SU-DHL-6 (cell line): ENCODE measurements around the gene SORCS2.

Experiments
- H2AFZ ChIP-seq: fragments of 200-600 bp; sonication (generic); 2 replicates; pipeline ENCODE4 v1.6.1; 2014; ENCODE audit warnings: low read depth, mild to moderate bottlenecking, moderate library complexity, mixed read lengths, antibody characterized with exemption, low read length; ENCODE audit not compliant: severe bottlenecking
- H3F3A ChIP-seq: fragments of 200-600 bp; shearing (Covaris generic); 2 replicates; pipeline ENCODE4 v1.6.0; 2016; ENCODE audit warnings: antibody characterized with exemption, mild to moderate bottlenecking; ENCODE audit not compliant: insufficient read depth
- H3K27ac ChIP-seq: fragments of 200-600 bp; sonication (generic); 2 replicates; pipeline ENCODE4 v1.5.1; 2016; ENCODE audit warnings: low read depth, mild to moderate bottlenecking, low read length, moderate library complexity, mixed read lengths
- H3K27me3 ChIP-seq: fragments of 200-600 bp; sonication (generic), shearing (Covaris generic); 2 replicates; pipeline ENCODE4 v1.6.0; 2014; ENCODE audit warnings: mild to moderate bottlenecking, low read length
- H3K36me3 ChIP-seq: fragments of 200-600 bp; sonication (generic); 2 replicates; pipeline ENCODE4 v1.6.1; 2014; ENCODE audit warnings: mild to moderate bottlenecking, low read length, mixed read lengths
- H3K4me2 ChIP-seq: fragments of 300-600, 200-600 bp; shearing (Covaris generic), sonication (generic); 2 replicates; pipeline ENCODE4 v1.6.0; 2014; ENCODE audit warnings: low read length, low read depth, mild to moderate bottlenecking; ENCODE audit not compliant: poor library complexity, severe bottlenecking
- H3K4me3 ChIP-seq: fragments of 200-600 bp; sonication (generic); 2 replicates; pipeline ENCODE4 v1.5.1; 2014; ENCODE audit warnings: antibody characterized with exemption, low read length, mild to moderate bottlenecking, mixed read lengths; ENCODE audit not compliant: insufficient read depth, poor library complexity, severe bottlenecking
- H3K79me2 ChIP-seq: fragments of 200-600 bp; sonication (generic); 2 replicates; pipeline ENCODE4 v1.6.1; 2014; ENCODE audit warnings: mild to moderate bottlenecking, low read length, moderate library complexity; ENCODE audit not compliant: insufficient read depth
- H3K9ac ChIP-seq: fragments of 200-600 bp; sonication (generic); 2 replicates; pipeline ENCODE4 v1.7.0; 2014; ENCODE audit warnings: mild to moderate bottlenecking, low read length
- H3K9me2 ChIP-seq: fragments of 200-600 bp; sonication (generic); replicated peaks from 2 replicates; pipeline ENCODE4 v1.6.1; 2014; ENCODE audit warnings: low read length; ENCODE audit not compliant: insufficient read depth
- H3K9me3 ChIP-seq: fragments of 200-600 bp; sonication (generic); 2 replicates; pipeline ENCODE4 v1.6.1; 2014; ENCODE audit warnings: low read length, mixed read lengths; ENCODE audit not compliant: insufficient read depth
- H4K20me1 ChIP-seq: fragments of 200-600 bp; sonication (generic); 2 replicates; pipeline ENCODE4 v1.6.1; 2014; ENCODE audit warnings: low read depth, mild to moderate bottlenecking, antibody characterized with exemption, low read length, moderate library complexity, mixed read lengths
- CTCF ChIP-seq: fragments of 200-600 bp; sonication (generic); IDR thresholded peaks from one replicate; pipeline ENCODE4 v1.5.1; 2017; ENCODE audit warnings: antibody characterized with exemption, mild to moderate bottlenecking, low read length, moderate library complexity; ENCODE audit not compliant: insufficient read depth, poor library complexity, severe bottlenecking
- EZH2phosphoT487 ChIP-seq: fragments of 200-600 bp; sonication (generic), shearing (Covaris generic); conservative IDR thresholded peaks from 2 replicates; pipeline ENCODE4 v1.6.1; 2018; ENCODE audit warnings: mild to moderate bottlenecking, antibody characterized with exemption, low read length, moderate library complexity, mixed read lengths

The SORCS2 gene

GRCh38 chr4:7359400-7360062 is 167.2 kb downstream of the SORCS2 start:
- Histone ChIP-seq H4K20me1 (no peaks in the 10 kb centered on the region), H2AFZ (no peak overlapping the region), H3K4me3 (no peak overlapping the region), H3K9ac (no peak overlapping the region), H3K36me3 (no peaks in the 10 kb centered on the region), H3K79me2 (no peaks in the 10 kb centered on the region), H3K9me2 (no peaks in the 10 kb centered on the region), H3K4me2 (no peak overlapping the region), H3K9me3 (no peaks in the 10 kb centered on the region), H3K27ac (no peak overlapping the region), H3F3A (no peaks in the 10 kb centered on the region), H3K27me3 (no peaks in the 10 kb centered on the region)
- TF ChIP-seq CTCF (no peak), EZH2phosphoT487 (no peak)

DNA sequence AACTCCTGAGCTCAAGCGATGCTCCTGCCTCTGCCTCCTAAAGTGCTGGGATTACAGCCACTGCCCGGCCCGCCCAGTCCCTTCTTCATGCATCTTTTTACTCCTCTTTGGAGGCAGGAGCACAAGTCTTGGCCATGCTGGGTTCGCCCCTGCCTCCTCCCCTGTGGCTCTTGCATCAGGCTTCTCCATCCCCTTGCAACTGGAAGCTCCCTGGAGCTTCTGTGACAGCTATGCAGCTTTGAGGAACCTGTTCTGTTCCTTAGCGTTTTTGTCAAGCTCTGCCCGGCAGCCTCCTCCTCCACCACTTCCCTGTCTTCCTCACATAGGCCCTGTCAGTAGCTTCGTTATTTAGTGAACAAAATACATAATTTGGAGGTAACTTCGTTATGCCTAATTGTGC is 168.5 kb downstream of the SORCS2 start:
- Histone ChIP-seq H4K20me1 (no peaks in the 10 kb centered on the region), H3K27me3 (no peaks in the 10 kb centered on the region), H3K4me3 (no peak overlapping the region), H3K79me2 (no peaks in the 10 kb centered on the region), H3K4me2 (no peak overlapping the region), H3F3A (no peaks in the 10 kb centered on the region), H3K9ac (no peak overlapping the region), H3K36me3 (no peaks in the 10 kb centered on the region), H3K9me2 (no peaks in the 10 kb centered on the region), H2AFZ (no peak overlapping the region), H3K27ac (no peak overlapping the region), H3K9me3 (no peaks in the 10 kb centered on the region)
- TF ChIP-seq EZH2phosphoT487 (no peak), CTCF (no peak)

- Histone ChIP-seq H3K9me3 (no peaks in the 10 kb centered on the region), H2AFZ (no peak overlapping the region), H3K4me3 (no peak overlapping the region), H3F3A (no peaks in the 10 kb centered on the region), H3K9me2 (no peaks in the 10 kb centered on the region), H3K79me2 (no peaks in the 10 kb centered on the region), H3K4me2 (no peak overlapping the region), H3K27me3 (no peaks in the 10 kb centered on the region), H3K9ac (no peak overlapping the region), H4K20me1 (no peaks in the 10 kb centered on the region), H3K36me3 (no peaks in the 10 kb centered on the region), H3K27ac (no peak overlapping the region)
- TF ChIP-seq CTCF (no peak), EZH2phosphoT487 (no peak)
Observed at GRCh38 chr4:7361280-7361895, 169.1 kb downstream of the SORCS2 start.
